ENCODE measurements around the gene NSD1.

The NSD1 gene

DNA sequence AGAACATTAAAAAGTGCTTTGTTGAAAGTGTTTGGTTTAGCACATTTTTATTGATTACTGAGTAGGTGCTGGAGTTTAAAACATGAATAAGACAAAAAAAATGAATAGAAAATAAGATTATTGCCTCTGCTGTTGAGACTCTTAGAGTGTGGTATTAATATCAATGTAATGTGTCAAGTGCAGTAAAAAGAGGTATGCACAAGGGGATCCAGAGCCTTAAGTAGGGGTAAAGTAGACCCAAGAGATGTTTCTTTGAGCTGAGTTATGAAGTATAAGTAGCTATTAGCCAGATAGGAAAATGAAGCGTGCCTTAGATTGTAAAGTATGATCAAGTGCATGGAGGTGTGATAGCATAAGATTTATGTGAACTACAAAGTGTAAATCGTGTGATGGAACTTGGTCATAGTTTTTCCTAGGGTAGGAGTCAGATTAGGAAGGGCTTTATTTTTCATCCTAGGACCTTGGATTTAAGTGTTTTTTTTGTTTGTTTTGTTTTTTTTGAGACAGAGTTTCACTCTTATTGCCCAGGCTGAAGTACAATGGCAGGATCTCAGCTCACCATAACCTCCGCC lies 45.2 kb downstream of the NSD1 start:
- no peak for DNase-seq (ENCODE audit: low read depth)

- DNase-seq (ENCODE audit: low read depth): no peak
These were observed 45.9 kb downstream of the NSD1 start for GRCh38 chr5:177179431-177179830.

DNA sequence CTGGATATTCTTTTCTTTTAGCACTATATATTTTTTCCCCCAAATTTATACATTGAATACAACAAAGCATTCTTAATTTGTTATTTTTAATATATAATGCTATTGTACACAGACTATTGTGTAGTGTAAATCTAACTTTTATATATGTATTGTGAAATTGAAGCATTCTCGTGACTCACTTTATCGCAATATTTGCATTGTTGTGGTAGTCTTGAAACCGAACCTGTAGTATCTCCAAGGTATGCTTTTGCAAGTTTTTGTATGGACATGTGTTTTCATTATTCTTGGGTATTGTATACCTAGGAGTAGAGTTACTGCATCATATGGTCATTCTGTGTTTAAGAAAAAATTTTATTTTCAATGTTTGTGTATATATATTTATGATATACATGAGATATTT lies 49.6 kb downstream of the NSD1 start:
- no peak for DNase-seq (ENCODE audit: low read depth)

GRCh38 chr5:177183766-177184360 lies 50.3 kb downstream of the NSD1 start:
- no peak for DNase-seq (ENCODE audit: low read depth)

GRCh38 chr5:177185993-177186392 lies 52.4 kb downstream of the NSD1 start:
- DNase-seq (ENCODE audit: low read depth): no peak

- DNase-seq (ENCODE audit: low read depth): no peak
These were observed 53.1 kb downstream of the NSD1 start for GRCh38 chr5:177186645-177187044.

GRCh38 chr5:177188775-177189174 lies 55.2 kb downstream of the NSD1 start:
- no peak for DNase-seq (ENCODE audit: low read depth)

DNA sequence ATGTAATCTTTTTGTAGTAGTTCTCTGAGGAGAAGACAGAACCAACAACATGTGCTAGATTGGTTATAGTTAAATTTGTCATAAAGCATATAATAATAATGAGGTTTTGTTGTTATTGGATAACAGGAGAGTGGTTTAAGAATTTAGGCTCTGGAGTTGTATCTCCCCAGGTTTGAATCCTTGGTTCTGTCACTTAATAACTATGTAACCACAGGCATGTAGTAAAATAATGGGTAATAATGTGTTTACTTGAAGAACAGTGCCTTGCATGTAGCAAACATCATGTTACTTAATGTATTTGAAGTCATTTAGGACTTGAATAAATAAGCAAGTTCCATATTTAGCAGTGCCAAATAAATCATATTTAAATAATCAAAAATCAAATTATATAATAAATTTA lies 55.8 kb downstream of the NSD1 start:
- DNase-seq (ENCODE audit: low read depth): peak; percentile 63

DNA sequence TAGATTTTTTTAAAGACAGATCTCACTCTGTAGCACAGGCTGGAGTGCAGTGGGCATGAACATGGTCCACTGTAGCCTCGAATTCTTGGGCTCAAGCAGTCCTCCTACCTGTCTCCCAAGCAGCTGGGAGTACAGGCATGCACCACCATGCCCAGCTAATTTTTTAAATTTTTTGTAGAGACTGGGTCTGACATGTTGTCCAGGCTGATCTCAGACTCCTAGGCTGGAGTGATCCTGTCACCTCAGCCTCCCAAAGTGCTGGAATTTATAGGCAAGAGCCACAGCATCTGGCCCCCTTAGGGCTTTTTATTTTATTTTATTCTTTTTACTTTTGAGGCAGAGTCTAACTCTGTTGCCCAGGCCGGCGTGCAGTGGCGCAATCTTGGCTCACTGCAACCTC lies 56.4 kb downstream of the NSD1 start:
- DNase-seq (ENCODE audit: low read depth): peak; percentile 35

GRCh38 chr5:177194268-177194667 lies 60.7 kb downstream of the NSD1 start:
- peak; percentile 99 for DNase-seq (ENCODE audit: low read depth)

DNA sequence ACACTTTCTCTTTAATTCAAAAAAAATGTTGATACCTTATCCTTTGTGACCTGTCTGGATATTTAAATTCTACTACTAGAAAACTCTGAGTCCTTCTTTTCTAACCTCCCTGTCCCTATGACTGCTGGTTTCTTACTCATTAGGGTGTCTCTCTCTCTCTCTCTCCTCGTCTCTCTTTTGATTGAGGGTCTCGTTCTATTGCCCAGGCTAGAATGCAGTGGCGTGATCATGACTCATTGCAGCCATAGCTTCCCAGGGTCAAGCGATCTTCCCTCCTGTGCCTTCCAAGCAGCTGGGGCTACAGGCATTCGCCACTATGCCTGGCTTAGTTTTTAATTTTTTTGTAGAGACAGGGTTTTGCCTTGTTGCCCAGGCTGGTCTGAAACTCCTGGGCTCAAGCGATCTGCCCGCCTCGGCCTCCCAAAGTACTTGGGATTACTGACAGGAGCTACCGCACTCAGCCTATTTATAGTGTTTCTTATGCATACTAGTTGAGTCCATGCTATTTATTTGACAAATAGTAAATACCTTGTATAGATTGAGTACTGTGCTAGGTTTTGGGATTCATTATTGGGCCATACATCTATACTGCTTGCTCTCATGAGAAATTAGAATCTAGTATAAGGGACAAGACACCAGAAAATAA lies 61.9 kb downstream of the NSD1 start:
- DNase-seq (ENCODE audit: low read depth): peak; percentile 13

GRCh38 chr5:177198738-177199137 lies 65.2 kb downstream of the NSD1 start:
- no peak for DNase-seq (ENCODE audit: low read depth)

- DNase-seq (ENCODE audit: low read depth): no peak
These were observed 70.7 kb downstream of the NSD1 start for GRCh38 chr5:177204281-177204680.

DNA sequence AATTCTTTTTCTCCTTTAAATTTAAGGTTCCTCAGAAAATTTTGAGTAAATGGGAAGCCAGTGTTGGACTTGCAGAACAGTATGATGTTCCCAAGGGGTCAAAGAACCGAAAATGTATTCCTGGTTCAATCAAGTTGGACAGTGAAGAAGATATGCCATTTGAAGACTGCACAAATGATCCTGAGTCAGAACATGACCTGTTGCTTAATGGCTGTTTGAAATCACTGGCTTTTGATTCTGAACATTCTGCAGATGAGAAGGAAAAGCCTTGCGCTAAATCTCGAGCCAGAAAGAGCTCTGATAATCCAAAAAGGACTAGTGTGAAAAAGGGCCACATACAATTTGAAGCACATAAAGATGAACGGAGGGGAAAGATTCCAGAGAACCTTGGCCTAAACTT lies 76.0 kb downstream of the NSD1 start:
- no peak for DNase-seq (ENCODE audit: low read depth)

DNA sequence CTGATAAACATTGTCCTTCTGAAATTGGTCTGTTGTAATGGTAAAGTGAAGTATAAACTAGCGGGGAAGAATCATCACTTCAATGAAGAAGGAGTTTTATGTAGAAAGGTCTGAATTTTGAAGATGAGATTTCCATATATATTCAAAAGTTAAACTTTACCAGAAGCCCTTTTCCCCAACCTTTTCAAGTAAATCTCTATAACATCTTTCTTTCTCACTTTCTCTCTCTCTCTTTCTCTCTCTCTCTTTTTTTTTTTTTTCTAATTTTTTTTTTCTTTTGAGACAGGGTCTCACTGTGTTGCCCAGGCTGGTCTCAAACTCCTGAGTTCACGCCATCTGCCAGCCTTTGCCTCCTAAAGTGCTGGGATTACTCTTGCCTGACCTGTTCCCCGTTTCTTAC lies 78.7 kb downstream of the NSD1 start:
- DNase-seq (ENCODE audit: low read depth): no peak

GRCh38 chr5:177220576-177220975 lies 87.0 kb downstream of the NSD1 start:
- DNase-seq (ENCODE audit: low read depth): no peak

DNA sequence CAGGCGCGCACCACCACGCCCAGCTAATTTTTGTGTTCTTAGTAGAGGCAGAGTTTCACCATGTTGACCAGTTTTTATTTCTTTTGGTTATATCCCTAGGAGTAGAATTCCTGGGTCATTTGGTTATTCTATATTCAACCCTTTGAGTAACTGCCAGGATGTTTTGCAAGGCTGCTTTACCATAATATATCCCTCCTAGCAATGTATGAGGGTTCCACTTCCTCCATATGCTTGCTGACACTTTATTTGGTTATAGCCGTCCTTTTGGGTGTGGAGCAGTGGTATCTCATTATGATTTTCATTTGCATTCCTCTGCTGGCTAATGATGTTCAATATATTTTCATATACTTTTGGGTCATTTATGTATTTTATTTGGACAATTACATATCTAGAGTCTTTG lies 88.7 kb downstream of the NSD1 start:
- DNase-seq (ENCODE audit: low read depth): no peak

DNA sequence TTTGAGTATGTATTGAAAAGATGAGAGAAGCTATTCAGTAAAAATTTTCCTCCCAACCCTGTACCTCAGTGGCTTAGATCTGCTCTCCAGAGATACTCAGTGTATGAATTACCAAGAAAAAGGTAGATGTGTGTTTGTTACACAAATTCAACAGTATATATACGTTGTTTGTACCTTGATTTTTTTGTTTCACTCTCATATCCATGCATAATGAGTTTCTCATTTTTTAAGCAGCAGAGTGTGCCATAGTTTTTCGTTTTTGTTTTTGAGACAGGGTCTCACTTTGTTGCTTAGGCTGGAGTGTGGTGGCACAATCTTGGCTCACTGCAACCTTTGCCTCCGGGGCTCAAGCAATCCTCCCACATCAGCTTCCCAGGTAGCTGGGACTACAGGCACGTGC lies 92.2 kb downstream of the NSD1 start:
- no peak for DNase-seq (ENCODE audit: low read depth)

DNA sequence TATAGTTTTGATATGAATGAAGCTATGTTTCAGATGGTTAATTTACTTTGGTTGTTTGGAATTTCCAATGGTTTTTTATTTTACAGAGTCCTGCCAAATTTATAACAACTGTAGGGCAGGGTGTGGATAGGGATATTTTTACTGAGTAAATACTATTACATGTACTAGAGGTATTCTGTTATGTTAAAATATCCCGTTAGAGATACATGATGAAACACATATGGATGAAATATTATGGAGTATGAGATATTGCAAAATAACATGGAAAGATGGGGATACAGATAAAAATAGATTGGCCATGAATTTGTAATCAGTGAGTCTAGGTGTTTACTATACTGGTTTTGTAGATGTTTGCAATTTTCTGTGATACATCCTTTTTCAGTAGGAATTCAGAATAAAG lies 93.3 kb downstream of the NSD1 start:
- no peak for DNase-seq (ENCODE audit: low read depth)

DNA sequence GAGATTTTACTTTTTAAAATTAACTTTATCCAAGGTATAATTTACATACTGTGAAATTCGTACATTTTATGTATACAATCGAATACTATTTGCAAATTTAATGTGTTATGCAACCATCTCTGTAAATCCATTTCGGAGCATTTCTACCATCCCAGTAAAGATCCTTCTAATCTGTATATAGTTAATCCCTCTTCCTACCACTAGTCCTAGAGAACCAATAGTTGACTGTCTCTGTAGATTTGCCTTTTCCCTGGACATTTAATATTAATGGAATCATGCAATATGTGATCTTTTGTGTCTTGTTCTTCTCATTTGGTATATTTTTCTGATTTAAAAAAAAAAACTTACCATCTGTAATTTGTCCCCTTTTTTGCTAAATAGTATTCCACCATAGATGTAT lies 95.2 kb downstream of the NSD1 start:
- DNase-seq (ENCODE audit: low read depth): no peak

- DNase-seq (ENCODE audit: low read depth): no peak
These were observed 97.1 kb downstream of the NSD1 start for GRCh38 chr5:177230660-177231059.

DNA sequence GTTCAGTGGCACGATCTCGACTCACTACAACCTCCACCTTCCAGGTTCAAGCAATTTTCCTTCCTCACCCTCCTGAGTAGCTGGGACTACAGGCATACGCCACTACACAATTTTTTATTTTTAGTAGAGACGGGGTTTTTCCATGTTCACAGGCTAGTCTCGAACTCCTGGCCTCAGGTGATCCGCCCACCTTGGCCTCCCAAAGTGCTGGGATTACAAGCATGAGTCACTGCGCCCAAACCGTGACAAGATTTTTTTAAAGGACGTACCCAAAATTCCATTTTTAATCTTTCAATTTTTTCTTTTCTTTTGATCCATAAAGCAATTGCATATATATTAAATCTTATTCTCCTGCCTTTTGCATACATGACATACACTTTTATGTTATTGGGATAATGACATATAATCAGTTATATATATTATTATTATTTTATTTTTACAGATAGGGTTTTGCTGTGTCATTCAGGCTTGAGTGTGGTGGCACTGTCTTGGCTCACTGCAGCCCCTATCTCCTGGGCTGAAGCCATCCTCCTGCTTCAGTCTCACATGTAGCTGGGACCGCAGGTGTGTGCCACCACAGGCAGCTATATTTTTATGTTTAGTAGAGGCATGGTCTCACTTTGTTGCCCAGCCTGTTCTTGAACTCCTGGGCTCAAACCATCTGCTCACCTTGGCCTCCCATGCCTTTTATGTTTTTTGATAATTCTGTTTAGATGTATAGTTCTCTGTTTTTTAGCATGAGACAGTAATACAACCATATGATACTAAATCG lies 98.1 kb downstream of the NSD1 start:
- DNase-seq (ENCODE audit: low read depth): no peak

- DNase-seq (ENCODE audit: low read depth): peak; percentile 23
These were observed 98.8 kb downstream of the NSD1 start for GRCh38 chr5:177232358-177232757.
